ENCODE data around the gene ALG9.

The ALG9 gene

DNA sequence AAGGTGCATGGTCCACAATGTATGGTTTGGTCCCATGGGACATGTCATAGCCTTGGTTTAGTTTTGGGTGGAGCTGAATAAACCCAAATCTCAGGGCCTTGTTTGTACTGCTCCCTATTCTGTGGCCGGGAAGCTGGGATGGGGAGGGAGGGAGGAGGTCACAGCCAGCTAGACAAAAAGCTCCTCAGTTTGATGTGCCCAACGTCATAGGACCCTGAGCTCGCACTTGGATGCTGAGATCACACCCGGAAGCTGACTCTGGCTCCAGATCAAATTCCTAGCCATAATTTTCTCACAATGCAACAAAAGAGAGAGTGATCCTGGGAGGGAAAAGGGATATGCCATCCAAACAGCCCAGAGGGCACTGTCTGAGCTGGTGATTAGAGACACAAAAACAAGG lies 42.6 kb upstream of the ALG9 start:
- peak overlapping the region in 1 of 2 donors; percentile 43 for H3K4me3 ChIP-seq (replicated peaks in 1 of 2; ENCODE audit: low read depth in 2 of 2, low read length in 2 of 2)
- DNase-seq (ENCODE audit: low read depth in 2 of 2) = peak; percentile 66 to 88
- TF ChIP-seq, protein P1, sequence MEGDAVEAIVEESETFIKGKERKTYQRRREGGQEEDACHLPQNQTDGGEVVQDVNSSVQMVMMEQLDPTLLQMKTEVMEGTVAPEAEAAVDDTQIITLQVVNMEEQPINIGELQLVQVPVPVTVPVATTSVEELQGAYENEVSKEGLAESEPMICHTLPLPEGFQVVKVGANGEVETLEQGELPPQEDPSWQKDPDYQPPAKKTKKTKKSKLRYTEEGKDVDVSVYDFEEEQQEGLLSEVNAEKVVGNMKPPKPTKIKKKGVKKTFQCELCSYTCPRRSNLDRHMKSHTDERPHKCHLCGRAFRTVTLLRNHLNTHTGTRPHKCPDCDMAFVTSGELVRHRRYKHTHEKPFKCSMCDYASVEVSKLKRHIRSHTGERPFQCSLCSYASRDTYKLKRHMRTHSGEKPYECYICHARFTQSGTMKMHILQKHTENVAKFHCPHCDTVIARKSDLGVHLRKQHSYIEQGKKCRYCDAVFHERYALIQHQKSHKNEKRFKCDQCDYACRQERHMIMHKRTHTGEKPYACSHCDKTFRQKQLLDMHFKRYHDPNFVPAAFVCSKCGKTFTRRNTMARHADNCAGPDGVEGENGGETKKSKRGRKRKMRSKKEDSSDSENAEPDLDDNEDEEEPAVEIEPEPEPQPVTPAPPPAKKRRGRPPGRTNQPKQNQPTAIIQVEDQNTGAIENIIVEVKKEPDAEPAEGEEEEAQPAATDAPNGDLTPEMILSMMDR (IDR thresholded peaks at IDR 0.05; ENCODE audit: low read depth, low read length) = no peak

DNA sequence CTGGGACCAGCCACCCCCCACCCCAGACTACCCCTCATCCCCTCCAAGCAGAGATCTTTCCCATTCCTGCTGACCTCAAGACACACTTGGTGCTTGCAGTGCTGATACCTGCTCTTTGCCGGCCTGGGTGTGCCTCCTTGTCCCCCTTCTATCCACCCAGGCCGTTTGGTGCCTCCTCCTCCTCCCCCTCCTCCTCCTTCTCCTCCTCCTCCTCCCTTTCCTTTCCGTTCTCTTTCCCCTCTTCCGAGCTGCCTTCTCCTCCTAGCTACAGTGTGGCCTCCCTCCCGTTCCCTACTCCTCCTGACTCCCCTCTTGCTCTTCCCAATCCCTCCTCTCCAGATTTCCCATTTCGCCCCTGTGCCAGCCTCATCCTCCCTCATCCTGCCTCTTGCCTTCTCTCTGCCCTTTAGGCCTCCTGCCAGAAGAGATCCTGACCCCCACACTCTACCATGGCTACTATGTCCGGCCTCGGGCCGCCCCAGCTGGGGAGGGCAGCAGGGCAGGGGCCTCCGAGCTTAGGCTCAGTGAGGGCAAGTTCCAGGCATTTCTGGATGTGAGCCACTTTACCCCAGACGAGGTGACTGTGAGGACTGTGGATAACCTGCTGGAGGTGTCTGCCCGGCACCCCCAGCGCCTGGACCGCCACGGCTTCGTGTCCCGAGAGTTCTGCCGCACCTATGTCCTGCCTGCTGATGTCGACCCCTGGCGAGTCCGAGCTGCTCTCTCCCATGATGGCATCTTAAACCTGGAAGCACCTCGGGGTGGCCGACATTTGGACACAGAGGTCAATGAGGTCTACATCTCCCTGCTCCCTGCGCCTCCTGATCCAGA lies 41.9 kb upstream of the ALG9 start:
- TF ChIP-seq, protein P1 (IDR thresholded peaks at IDR 0.05; ENCODE audit: low read depth, low read length) = no peak
- peak overlapping the region in 1 of 2 donors; percentile 43 for H3K4me3 ChIP-seq (replicated peaks in 1 of 2; ENCODE audit: low read depth in 2 of 2, low read length in 2 of 2)
- peak in 1 of 2 donors; percentile 38 for DNase-seq (ENCODE audit: low read depth in 2 of 2)

DNA sequence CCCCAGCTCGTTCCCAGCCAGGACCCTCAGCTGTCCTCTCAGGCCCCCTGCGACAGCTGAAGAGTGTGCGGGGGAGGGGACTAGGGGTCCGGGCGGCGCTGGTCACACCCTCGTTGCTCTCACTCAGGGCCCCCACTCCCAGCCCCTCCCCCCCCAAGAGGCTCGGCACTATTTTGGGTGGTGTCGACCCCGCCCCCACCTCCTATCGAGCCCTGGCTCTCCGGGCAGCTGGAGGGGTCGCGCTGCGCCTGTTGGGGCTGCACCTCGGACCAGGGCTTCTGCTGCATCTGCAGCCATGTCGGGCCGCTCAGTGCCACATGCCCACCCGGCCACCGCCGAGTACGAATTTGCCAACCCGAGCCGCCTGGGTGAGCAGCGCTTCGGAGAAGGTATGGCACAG lies 41.2 kb upstream of the ALG9 start, which contains the start of gene HSPB2:
TSS of gene HSPB2 (plus strand) at position 200 of the 400 bp plus-strand sequence. CDS start at position 296, 96 bp downstream.
- H3K4me3 ChIP-seq (replicated peaks in 1 of 2; ENCODE audit: low read depth in 2 of 2, low read length in 2 of 2) = peak within 1 kb of the TSS; percentile 19 to 43
- TF ChIP-seq, protein P1 (IDR thresholded peaks at IDR 0.05; ENCODE audit: low read depth, low read length) = no peak
- DNase-seq (ENCODE audit: low read depth in 2 of 2) = no peak

DNA sequence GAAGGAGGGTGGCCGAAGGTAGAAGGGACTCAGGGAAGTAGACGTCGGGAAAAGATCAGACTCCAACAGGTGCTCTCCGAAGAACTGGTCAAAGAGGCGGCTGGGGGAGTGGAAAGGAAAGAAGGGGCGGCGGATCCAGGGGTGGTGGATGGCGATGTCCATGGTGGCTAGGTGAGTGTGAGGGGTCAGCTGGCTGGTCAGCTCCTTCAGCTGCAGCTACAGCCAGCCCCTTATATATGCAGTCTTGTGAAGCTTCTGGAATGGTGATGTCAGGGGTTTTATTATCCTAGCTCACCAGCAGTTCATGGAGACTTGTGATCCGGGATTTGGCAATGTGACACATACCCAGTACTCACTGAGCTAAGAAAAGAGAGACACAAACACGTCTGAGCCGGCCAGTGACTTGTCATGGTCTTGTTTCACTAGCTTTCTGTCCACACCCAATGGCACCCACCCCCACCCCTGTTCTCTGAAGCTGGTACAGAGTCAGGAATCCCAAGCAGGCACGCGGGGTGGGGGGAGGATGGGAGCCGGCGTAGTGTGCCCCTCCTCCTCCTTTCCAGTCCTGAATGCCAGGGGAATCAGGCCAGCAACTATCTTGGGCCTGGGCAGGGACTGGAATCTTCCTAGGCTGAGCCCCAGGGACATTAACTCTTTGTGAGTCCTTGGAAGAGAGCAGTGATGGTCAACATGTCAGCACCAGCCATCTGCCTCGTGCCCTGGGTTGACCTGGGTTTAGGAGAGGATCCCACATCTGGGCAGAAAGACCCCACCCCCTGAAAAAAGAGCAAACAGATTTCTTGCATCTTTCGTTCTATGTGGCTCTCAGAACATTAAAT lies 40.4 kb upstream of the ALG9 start, which contains the start of gene CRYAB:
TSS of gene CRYAB (minus strand) at position 208 of the 839 bp plus-strand sequence. CDS start at position 162, 46 bp downstream.
- peak; percentile 73 to 92 for DNase-seq (ENCODE audit: low read depth in 2 of 2)
- TF ChIP-seq, protein P1 (IDR thresholded peaks at IDR 0.05; ENCODE audit: low read depth, low read length) = no peak
- H3K4me3 ChIP-seq (replicated peaks in 1 of 2; ENCODE audit: low read depth in 2 of 2, low read length in 2 of 2) = peak within 1 kb of the TSS; percentile 19 to 43

DNA sequence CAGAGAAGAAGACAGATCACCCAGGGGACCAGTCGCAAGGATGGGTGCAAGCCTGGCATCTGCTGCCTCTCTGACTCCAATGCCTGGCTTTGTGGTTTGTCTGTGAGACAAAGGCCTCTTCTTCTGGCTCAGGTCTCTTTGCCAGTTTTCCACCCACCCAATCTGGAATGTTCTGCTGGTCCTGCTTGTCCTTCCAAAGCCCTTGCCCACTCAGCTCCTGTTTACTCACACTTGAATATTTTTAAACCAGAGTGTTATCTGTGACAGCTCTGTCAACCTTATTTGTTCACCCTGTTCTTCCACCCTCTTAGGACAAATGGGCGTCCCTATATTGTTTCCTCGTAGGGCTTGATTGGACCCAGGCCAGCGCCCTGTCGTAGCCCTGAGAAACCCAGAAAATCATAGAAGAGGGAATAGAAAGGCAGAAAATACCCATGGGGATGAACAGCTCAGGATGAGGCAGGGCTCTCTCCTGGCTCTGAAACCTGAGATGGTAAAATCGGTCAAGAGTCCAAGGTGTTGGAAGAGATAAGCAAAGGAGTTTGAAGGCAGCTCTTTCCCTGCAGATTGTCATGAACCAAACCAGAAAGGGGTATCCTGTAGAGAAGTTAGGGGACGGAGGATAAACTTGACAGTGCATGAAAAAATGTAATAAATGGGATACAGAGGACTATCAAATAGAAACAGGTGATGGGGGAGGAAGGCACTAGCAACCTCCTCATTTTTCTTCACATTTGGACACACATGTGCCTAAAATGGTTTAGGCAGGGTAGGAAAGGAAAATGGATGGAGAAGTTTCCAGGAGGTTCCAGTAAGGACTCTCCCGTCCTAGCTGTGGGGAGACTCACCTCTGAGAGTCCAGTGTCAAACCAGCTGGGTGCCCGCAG lies 39.5 kb upstream of the ALG9 start:
- DNase-seq (ENCODE audit: low read depth in 2 of 2) = peak in 1 of 2 donors; percentile 51
- TF ChIP-seq, protein P1 (IDR thresholded peaks at IDR 0.05; ENCODE audit: low read depth, low read length) = no peak
- H3K4me3 ChIP-seq (replicated peaks in 1 of 2; ENCODE audit: low read depth in 2 of 2, low read length in 2 of 2) = peak overlapping the region in 1 of 2 donors; percentile 6

DNA sequence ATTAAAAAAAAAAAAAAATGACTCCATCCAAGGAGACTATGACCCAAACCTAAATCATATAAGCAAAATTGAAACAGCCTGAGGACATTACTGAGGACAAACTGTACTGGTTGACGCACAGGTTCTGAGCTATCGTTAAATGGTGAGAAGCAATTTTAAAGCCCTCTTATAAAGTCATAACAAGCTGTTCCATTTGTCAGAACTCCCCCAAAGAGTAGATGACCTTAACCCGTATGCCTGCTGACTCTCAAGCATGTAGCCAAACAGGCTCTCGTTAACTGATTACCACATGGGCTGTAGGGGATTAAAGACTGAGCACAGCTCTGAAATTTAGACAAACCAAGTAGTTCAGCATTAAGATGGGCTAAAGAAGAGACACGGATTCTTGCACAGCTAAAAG lies 38.0 kb upstream of the ALG9 start:
- H3K4me3 ChIP-seq (replicated peaks in 1 of 2; ENCODE audit: low read depth in 2 of 2, low read length in 2 of 2) = no peak overlapping the region
- no peak for DNase-seq (ENCODE audit: low read depth in 2 of 2)
- TF ChIP-seq, protein P1 (IDR thresholded peaks at IDR 0.05; ENCODE audit: low read depth, low read length) = no peak
